ENCODE measurements around the gene MYO7A. TPM values are rescaled to one million over a fixed set of nuclear protein-coding genes. Genes with fewer than 3 reads are reported as not detected.

MYO7A gene
- total and polyA plus RNA-seq, 2 experiments from 2014 or later, result 1.8 to 5.4 TPM

- no peak for TF ChIP-seq STAT1 (IDR thresholded peaks at IDR 0.05; ENCODE audit: unreplicated experiment)
- TF ChIP-seq EZH2phosphoT487 (IDR thresholded peaks at IDR 0.05; ENCODE audit: unreplicated experiment), result no peak
- no peak for TF ChIP-seq EZH2 (IDR thresholded peaks at IDR 0.05; ENCODE audit: low read depth, unreplicated experiment)
- no peak for TF ChIP-seq ETS1 (IDR thresholded peaks at IDR 0.05)
- no peak for TF ChIP-seq NANOG (IDR thresholded peaks at IDR 0.05; ENCODE audit: borderline replicate concordance)
- no peak for TF ChIP-seq POLR2AphosphoS5 (IDR thresholded peaks at IDR 0.05; ENCODE audit: low read depth)
- TF ChIP-seq ZNF331 (CRISPR knock-in tag; IDR thresholded peaks at IDR 0.05; ENCODE audit: low read depth), result no peak
- no peak for TF ChIP-seq CREB1 (CRISPR knock-in tag; IDR thresholded peaks at IDR 0.05; ENCODE audit: low read depth)
- no peak for TF ChIP-seq JUNB (IDR thresholded peaks at IDR 0.05; ENCODE audit: unreplicated experiment)
- TF ChIP-seq, protein P1, sequence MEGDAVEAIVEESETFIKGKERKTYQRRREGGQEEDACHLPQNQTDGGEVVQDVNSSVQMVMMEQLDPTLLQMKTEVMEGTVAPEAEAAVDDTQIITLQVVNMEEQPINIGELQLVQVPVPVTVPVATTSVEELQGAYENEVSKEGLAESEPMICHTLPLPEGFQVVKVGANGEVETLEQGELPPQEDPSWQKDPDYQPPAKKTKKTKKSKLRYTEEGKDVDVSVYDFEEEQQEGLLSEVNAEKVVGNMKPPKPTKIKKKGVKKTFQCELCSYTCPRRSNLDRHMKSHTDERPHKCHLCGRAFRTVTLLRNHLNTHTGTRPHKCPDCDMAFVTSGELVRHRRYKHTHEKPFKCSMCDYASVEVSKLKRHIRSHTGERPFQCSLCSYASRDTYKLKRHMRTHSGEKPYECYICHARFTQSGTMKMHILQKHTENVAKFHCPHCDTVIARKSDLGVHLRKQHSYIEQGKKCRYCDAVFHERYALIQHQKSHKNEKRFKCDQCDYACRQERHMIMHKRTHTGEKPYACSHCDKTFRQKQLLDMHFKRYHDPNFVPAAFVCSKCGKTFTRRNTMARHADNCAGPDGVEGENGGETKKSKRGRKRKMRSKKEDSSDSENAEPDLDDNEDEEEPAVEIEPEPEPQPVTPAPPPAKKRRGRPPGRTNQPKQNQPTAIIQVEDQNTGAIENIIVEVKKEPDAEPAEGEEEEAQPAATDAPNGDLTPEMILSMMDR (conservative IDR thresholded peaks at IDR 0.05; ENCODE audit: low read depth in 2 of 2), result no peak
- TF ChIP-seq, protein P2, sequence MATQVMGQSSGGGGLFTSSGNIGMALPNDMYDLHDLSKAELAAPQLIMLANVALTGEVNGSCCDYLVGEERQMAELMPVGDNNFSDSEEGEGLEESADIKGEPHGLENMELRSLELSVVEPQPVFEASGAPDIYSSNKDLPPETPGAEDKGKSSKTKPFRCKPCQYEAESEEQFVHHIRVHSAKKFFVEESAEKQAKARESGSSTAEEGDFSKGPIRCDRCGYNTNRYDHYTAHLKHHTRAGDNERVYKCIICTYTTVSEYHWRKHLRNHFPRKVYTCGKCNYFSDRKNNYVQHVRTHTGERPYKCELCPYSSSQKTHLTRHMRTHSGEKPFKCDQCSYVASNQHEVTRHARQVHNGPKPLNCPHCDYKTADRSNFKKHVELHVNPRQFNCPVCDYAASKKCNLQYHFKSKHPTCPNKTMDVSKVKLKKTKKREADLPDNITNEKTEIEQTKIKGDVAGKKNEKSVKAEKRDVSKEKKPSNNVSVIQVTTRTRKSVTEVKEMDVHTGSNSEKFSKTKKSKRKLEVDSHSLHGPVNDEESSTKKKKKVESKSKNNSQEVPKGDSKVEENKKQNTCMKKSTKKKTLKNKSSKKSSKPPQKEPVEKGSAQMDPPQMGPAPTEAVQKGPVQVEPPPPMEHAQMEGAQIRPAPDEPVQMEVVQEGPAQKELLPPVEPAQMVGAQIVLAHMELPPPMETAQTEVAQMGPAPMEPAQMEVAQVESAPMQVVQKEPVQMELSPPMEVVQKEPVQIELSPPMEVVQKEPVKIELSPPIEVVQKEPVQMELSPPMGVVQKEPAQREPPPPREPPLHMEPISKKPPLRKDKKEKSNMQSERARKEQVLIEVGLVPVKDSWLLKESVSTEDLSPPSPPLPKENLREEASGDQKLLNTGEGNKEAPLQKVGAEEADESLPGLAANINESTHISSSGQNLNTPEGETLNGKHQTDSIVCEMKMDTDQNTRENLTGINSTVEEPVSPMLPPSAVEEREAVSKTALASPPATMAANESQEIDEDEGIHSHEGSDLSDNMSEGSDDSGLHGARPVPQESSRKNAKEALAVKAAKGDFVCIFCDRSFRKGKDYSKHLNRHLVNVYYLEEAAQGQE (IDR thresholded peaks at IDR 0.05; ENCODE audit: unreplicated experiment), result no peak
- no peak for TF ChIP-seq ZNF462 (CRISPR knock-in tag; IDR thresholded peaks at IDR 0.05)
- TF ChIP-seq ZNF114 (CRISPR knock-in tag; IDR thresholded peaks at IDR 0.05), result no peak
- H4K20me1 ChIP-seq (replicated peaks; ENCODE audit: insufficient read depth), result no peaks in the 10 kb centered on the region
- no peak overlapping the region for H2AFZ ChIP-seq
- no peaks in the 10 kb centered on the region; the same call in 2 of the 3 replicates for H3K36me3 Mint-ChIP-seq (ENCODE audit: low read depth)
- no peak overlapping the region for H3K27ac ChIP-seq (ENCODE audit: low read depth)
- peaks cover 13% of the 10 kb centered on the region for H3K27me3 Mint-ChIP-seq (ENCODE audit: insufficient read depth, low read depth, poor library complexity)
- no peak for ATAC-seq
- H3K4me3 ChIP-seq, result no peak overlapping the region
- H3K79me2 ChIP-seq (replicated peaks; ENCODE audit: insufficient read depth), result no peaks in the 10 kb centered on the region
- H3F3A ChIP-seq (replicated peaks; ENCODE audit: low read depth), result no peaks in the 10 kb centered on the region
- H3K4me3 Mint-ChIP-seq, result no peak overlapping the region
- no peaks in the 10 kb centered on the region for H3K36me3 ChIP-seq (ENCODE audit: insufficient read depth)
- H3K9me3 Mint-ChIP-seq, result peaks cover 5% of the 10 kb centered on the region; the same call in 2 of the 3 replicates
- no peak overlapping the region for H3K27ac Mint-ChIP-seq
- DNase-seq (ENCODE audit: low spot score), result no peak
- H3K4me1 Mint-ChIP-seq, result peaks cover 16% of the 10 kb centered on the region
- H3K4me1 ChIP-seq (ENCODE audit: insufficient read depth), result peaks cover 11% of the 10 kb centered on the region
- no peaks in the 10 kb centered on the region for H3K27me3 ChIP-seq (ENCODE audit: insufficient read depth)
- H3K9me2 ChIP-seq (ENCODE audit: insufficient read depth), result 0 out of 2 replicates have a peak, but pooled peaks cover 2% of the 10 kb centered on the region
- H3K4me2 ChIP-seq, result no peak overlapping the region
These were observed 52.3 kb downstream of the MYO7A start for GRCh38 chr11:77180346-77180745.
